ENCODE measurements around the gene GPR4. TPM values are rescaled to one million over a fixed set of nuclear protein-coding genes. Genes with fewer than 3 reads are reported as not detected.
A peak's percentile ranks its signal among the peaks of the same experiment; 100 is the strongest.

GPR4 gene
- total RNA-seq, 1 experiment from 2014 or later, result 0.48 TPM

- TF ChIP-seq HMGA2 (CRISPR knock-in tag; IDR thresholded peaks at IDR 0.05) (no peak), E2F1 (CRISPR knock-in tag; IDR thresholded peaks at IDR 0.05) (no peak), NR3C1 (CRISPR knock-in tag; conservative IDR thresholded peaks at IDR 0.05; ENCODE audit: low read depth) (no peak), FOXP1 (CRISPR knock-in tag; IDR thresholded peaks at IDR 0.05; ENCODE audit: borderline replicate concordance) (no peak), ZNF423 (CRISPR knock-in tag; IDR thresholded peaks at IDR 0.05) (no peak), STAT6 (CRISPR knock-in tag; conservative IDR thresholded peaks at IDR 0.05; ENCODE audit: low read depth) (no peak), RORB (CRISPR knock-in tag; IDR thresholded peaks at IDR 0.05) (no peak), TCF7 (CRISPR knock-in tag; IDR thresholded peaks at IDR 0.05; ENCODE audit: low read depth) (no peak)
These were observed 6.9 kb upstream of the GPR4 start (continued) for GRCh38 chr19:45608948-45609347.

GRCh38 chr19:45607071-45608029 is 5.3 kb upstream of the GPR4 start:
- Mint-ChIP-seq H3K27ac (no peak overlapping the region; the same call in 1 of the 2 replicates), H3K9me3 (peaks cover 5% of the 10 kb centered on the region), H3K27me3 (ENCODE audit: low read depth) (peaks cover 19% of the 10 kb centered on the region), H3K4me1 (peaks cover 10% of the 10 kb centered on the region; the same call in 1 of the 2 replicates), H3K4me3 (peak overlapping the region; percentile 77), H3K36me3 (peaks cover 23% of the 10 kb centered on the region)
- ATAC-seq (peak; percentile 85), DNase-seq (ENCODE audit: low spot score) (peak; percentile 90)
- no peak for TF ChIP-seq ZBTB21 (CRISPR knock-in tag; IDR thresholded peaks at IDR 0.05; ENCODE audit: borderline replicate concordance)
- peak; percentile 80 for TF ChIP-seq CTCF (IDR thresholded peaks at IDR 0.05)
- peak; percentile 65 for TF ChIP-seq HMGXB4 (CRISPR knock-in tag; IDR thresholded peaks at IDR 0.05)
- TF ChIP-seq NR3C1 (CRISPR knock-in tag; conservative IDR thresholded peaks at IDR 0.05; ENCODE audit: low read depth), result no peak
- TF ChIP-seq, protein P1, sequence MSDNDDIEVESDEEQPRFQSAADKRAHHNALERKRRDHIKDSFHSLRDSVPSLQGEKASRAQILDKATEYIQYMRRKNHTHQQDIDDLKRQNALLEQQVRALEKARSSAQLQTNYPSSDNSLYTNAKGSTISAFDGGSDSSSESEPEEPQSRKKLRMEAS (CRISPR knock-in tag; IDR thresholded peaks at IDR 0.05), result peak; percentile 90
- TF ChIP-seq, protein P2, sequence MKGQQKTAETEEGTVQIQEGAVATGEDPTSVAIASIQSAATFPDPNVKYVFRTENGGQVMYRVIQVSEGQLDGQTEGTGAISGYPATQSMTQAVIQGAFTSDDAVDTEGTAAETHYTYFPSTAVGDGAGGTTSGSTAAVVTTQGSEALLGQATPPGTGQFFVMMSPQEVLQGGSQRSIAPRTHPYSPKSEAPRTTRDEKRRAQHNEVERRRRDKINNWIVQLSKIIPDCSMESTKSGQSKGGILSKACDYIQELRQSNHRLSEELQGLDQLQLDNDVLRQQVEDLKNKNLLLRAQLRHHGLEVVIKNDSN (CRISPR knock-in tag; IDR thresholded peaks at IDR 0.05), result peak; percentile 97
- 0 out of 2 replicates have a peak, but pooled peaks have one; percentile 8 for TF ChIP-seq GABPB1 (CRISPR knock-in tag; IDR thresholded peaks at IDR 0.05)
- no peak for TF ChIP-seq FOXK1 (CRISPR knock-in tag; IDR thresholded peaks at IDR 0.05)
- peak; percentile 96 for TF ChIP-seq USF2 (CRISPR knock-in tag; IDR thresholded peaks at IDR 0.05)
- TF ChIP-seq ZBTB43 (CRISPR knock-in tag; IDR thresholded peaks at IDR 0.05), result no peak
- peak; percentile 69 for TF ChIP-seq ZNF121 (CRISPR knock-in tag; IDR thresholded peaks at IDR 0.05)
- TF ChIP-seq TEAD1 (CRISPR knock-in tag; IDR thresholded peaks at IDR 0.05), result no peak
- TF ChIP-seq PRRX2 (CRISPR knock-in tag; IDR thresholded peaks at IDR 0.05), result no peak
- TF ChIP-seq SMAD3 (CRISPR knock-in tag; IDR thresholded peaks at IDR 0.05; ENCODE audit: borderline replicate concordance), result no peak; the same call in 1 of the 2 replicates
- no peak for TF ChIP-seq FOXP1 (CRISPR knock-in tag; IDR thresholded peaks at IDR 0.05; ENCODE audit: borderline replicate concordance)
- ChIA-PET POLR2A (interaction anchor here (0.6 to 1.0 kb wide), 2 partner anchors 36 to 168 kb away, joined by 3 to 5 read pairs; no protein-coding TSS in a partner anchor), CTCF (interaction anchor here (0.7 to 5.5 kb wide), 26 partner anchors 9 to 168 kb away, joined by 3 to 127 read pairs (median 6); partner anchors contain the start of genes EML2, OPA3, QPCTL and SNRPD2)
